CD4-positive, alpha-beta T cell (primary cell): ENCODE measurements around the gene GLUL. TPM values are rescaled to one million over a fixed set of nuclear protein-coding genes. Genes with fewer than 3 reads are reported as not detected.

Source experiments
- ATAC-seq: fragments of 200-7000 bp; cut with Tn5 transposase; one replicate; pipeline ENCODE4 v1.10.0; 2022; ENCODE audit warnings: mild to moderate bottlenecking; ENCODE audit not compliant: poor library complexity
- CTCF ChIA-PET: fragments of 350-600 bp; sonication (Branson Sonifier 250); formaldehyde crosslinking; loops from one replicate; lab custom pipeline; 2021; ENCODE audit warnings: antibody characterized with exemption, inconsistent platforms; lab: Charles Lee
- POLR2A ChIA-PET: fragments of 350-600 bp; sonication (Branson Sonifier 250); formaldehyde crosslinking; loops from one replicate; lab custom pipeline; 2021; ENCODE audit warnings: antibody characterized with exemption, inconsistent platforms; lab: Charles Lee
- DNase-seq, 14 experiments: peaks; one replicate each; pipeline ENCODE4 v3.0.0-alpha.2; 2013 to 2020; ENCODE audit warnings: mixed read lengths in 2 of 14
- H3K27ac ChIP-seq, 2 donors: one replicate each; pipeline versions ENCODE4 v1.5.1 to v1.7.0; 2013; ENCODE audit warnings: low read length in 2 of 2, low read depth in 1 of 2, mild to moderate bottlenecking in 1 of 2
- H3K27me3 ChIP-seq, 2 experiments: 1 replicate in 1 of 2; 2 replicates in 1 of 2; pipeline versions ENCODE4 v1.6.1 to v1.7.0; 2013; ENCODE audit warnings: low read length in 2 of 2, control low read depth in 1 of 2, mild to moderate bottlenecking in 1 of 2, moderate library complexity in 1 of 2; ENCODE audit not compliant: insufficient read depth in 2 of 2, control insufficient read depth in 1 of 2
- H3K36me3 ChIP-seq: one replicate; pipeline ENCODE4 v1.6.1; 2013; ENCODE audit warnings: low read length, control low read depth; ENCODE audit not compliant: insufficient read depth
- H3K4me1 ChIP-seq: one replicate; pipeline ENCODE4 v1.6.1; 2013; ENCODE audit warnings: low read length, control low read depth; ENCODE audit not compliant: insufficient read depth
- H3K4me3 ChIP-seq: one replicate; pipeline ENCODE4 v1.5.1; 2013; ENCODE audit warnings: mild to moderate bottlenecking, low read length, moderate library complexity
- H3K9me3 ChIP-seq, 2 experiments: 1 replicate in 1 of 2; 2 replicates in 1 of 2; pipeline versions ENCODE4 v1.6.1 to v1.7.0; 2013; ENCODE audit warnings: low read length in 2 of 2, mild to moderate bottlenecking in 2 of 2, control low read depth in 1 of 2, moderate library complexity in 1 of 2; ENCODE audit not compliant: control insufficient read depth in 1 of 2, insufficient read depth in 1 of 2
- H3K27ac Mint-ChIP-seq: one replicate; pipeline ENCODE4 v1.8.0; 2020; ENCODE audit warnings: mixed read lengths
- H3K27me3 Mint-ChIP-seq: one replicate; pipeline ENCODE4 v1.8.0; 2021; ENCODE audit warnings: mixed read lengths
- H3K36me3 Mint-ChIP-seq: one replicate; pipeline ENCODE4 v1.8.0; 2021; ENCODE audit warnings: low read depth, mixed read lengths
- H3K4me1 Mint-ChIP-seq: one replicate; pipeline ENCODE4 v1.8.0; 2021; ENCODE audit warnings: low read depth, mixed read lengths
- H3K4me3 Mint-ChIP-seq: one replicate; pipeline ENCODE4 v1.8.0; 2020; ENCODE audit warnings: mild to moderate bottlenecking, mixed read lengths
- H3K9me3 Mint-ChIP-seq: one replicate; pipeline ENCODE4 v1.8.0; 2020; ENCODE audit warnings: mixed read lengths
- CTCF ChIP-seq: fragments of 200-600 bp; IDR thresholded peaks from one replicate; pipeline ENCODE4 v1.8.0; 2022; ENCODE audit warnings: antibody characterized with exemption, mild to moderate bottlenecking
- intact Hi-C, 2 experiments: fragments of 100-400 bp; cut with DNase I in 1 of 2; cut with micrococcal nuclease in 1 of 2; formaldehyde crosslinking; loops; one replicate each; pipeline versions ENCODE4 v1.15.1 to v1.9.0; 2023 to 2025; cut with DNase I, micrococcal nuclease
- total RNA-seq, 174 experiments: library from RNA in 2 of 174; stranded (reverse) in 2 of 174; gene quantifications; one replicate each; pipeline ENCODE4 v1.2.3 and lab custom pipeline; 2021 to 2026

Gene GLUL
- total RNA-seq, 2 experiments from 2014 or later = 60.4 to 64.0 TPM

GRCh38 chr1:182397653-182398393 is 6.2 kb upstream of the GLUL start:
- DNase-seq (no peak), ATAC-seq (no peak)
- no peak for TF ChIP-seq CTCF
- Mint-ChIP-seq H3K4me3 (no peak overlapping the region), H3K27me3 (peaks cover 14% of the 10 kb centered on the region), H3K27ac (no peak overlapping the region), H3K9me3 (no peaks in the 10 kb centered on the region), H3K36me3 (no peaks in the 10 kb centered on the region), H3K4me1 (peaks cover 11% of the 10 kb centered on the region)
- POLR2A ChIA-PET = interaction anchor here (1.7 to 2.5 kb wide), 2 partner anchors 254 to 313 kb away, joined by 8 to 22 read pairs; no protein-coding TSS in a partner anchor
- Histone ChIP-seq H3K4me1 (peaks cover 3% of the 10 kb centered on the region), H3K4me3 (no peak overlapping the region), H3K27ac (no peak overlapping the region), H3K27me3 (no peaks in the 10 kb centered on the region), H3K36me3 (no peaks in the 10 kb centered on the region), H3K9me3 (no peaks in the 10 kb centered on the region)
- CTCF ChIA-PET = interaction anchor here (1.1 to 2.7 kb wide), 4 partner anchors 15 to 313 kb away, joined by 3 to 67 read pairs (median 18); no protein-coding TSS in a partner anchor
- intact Hi-C loops = loop anchor here in 1 of 2 experiments (2.0 to 10.0 kb wide), 2 partner anchors 919 to 1203 kb away; no protein-coding TSS in a partner anchor

GRCh38 chr1:182395906-182396305 is 4.3 kb upstream of the GLUL start:
- intact Hi-C loops = loop anchor here (1.0 to 10.0 kb wide), 4 partner anchors 253 to 1201 kb away; no protein-coding TSS in a partner anchor
- CTCF ChIA-PET = interaction anchor here (2.5 to 2.7 kb wide), 3 partner anchors 253 to 315 kb away, joined by 10 to 67 read pairs (median 32); no protein-coding TSS in a partner anchor

More at GRCh38 chr1:182395906-182396305, 4.3 kb upstream of the GLUL start:
- TF ChIP-seq CTCF = no peak
- Mint-ChIP-seq H3K36me3 (no peaks in the 10 kb centered on the region), H3K27ac (no peak overlapping the region), H3K4me1 (peaks cover 17% of the 10 kb centered on the region), H3K27me3 (peaks cover 14% of the 10 kb centered on the region), H3K4me3 (no peak overlapping the region), H3K9me3 (no peaks in the 10 kb centered on the region)
- DNase-seq (no peak), ATAC-seq (no peak)
- Histone ChIP-seq H3K9me3 (no peaks in the 10 kb centered on the region), H3K27ac (no peak overlapping the region), H3K27me3 (no peaks in the 10 kb centered on the region), H3K4me1 (peaks cover 15% of the 10 kb centered on the region), H3K36me3 (no peaks in the 10 kb centered on the region), H3K4me3 (no peak overlapping the region)
- POLR2A ChIA-PET = interaction anchor here (1.0 to 2.5 kb wide), 6 partner anchors 252 to 315 kb away, joined by 4 to 22 read pairs (median 8); no protein-coding TSS in a partner anchor
